Esophagus squamous epithelium (tissue), 5 donors: ENCODE results near the gene MARCHF10. TPM values are rescaled to one million over a fixed set of nuclear protein-coding genes. Genes with fewer than 3 reads are reported as not detected.

Experiments used
- DNase-seq: peaks from one replicate; lab custom pipeline; 2025; lab: John Stamatoyannopoulos, UW
- H3K27ac ChIP-seq, 4 donors: fragments of 200-600 bp; sonication (generic); one replicate each; pipeline ENCODE4 v1.5.1; 2016 to 2019; ENCODE audit warnings: mild to moderate bottlenecking in 1 of 4
- H3K27me3 ChIP-seq, 4 donors: fragments of 200-600 bp; sonication (generic); 1 replicate in 3 of 4; 2 replicates in 1 of 4; pipeline versions ENCODE4 v1.5.1 to v1.6.0; 2017 to 2021; ENCODE audit warnings: antibody characterized with exemption in 1 of 4
- H3K36me3 ChIP-seq, 3 donors: fragments of 200-600 bp; sonication (generic); one replicate each; pipeline ENCODE4 v1.5.1; 2016 to 2019
- H3K4me1 ChIP-seq, 3 donors: fragments of 200-600 bp; sonication (generic); one replicate each; pipeline ENCODE4 v1.5.1; 2017 to 2019
- H3K4me3 ChIP-seq, 4 donors: fragments of 200-600 bp; sonication (generic); 1 replicate in 3 of 4; 2 replicates in 1 of 4; pipeline ENCODE4 v1.5.1; 2016 to 2019; ENCODE audit warnings: mild to moderate bottlenecking in 2 of 4, moderate library complexity in 1 of 4
- H3K9me3 ChIP-seq, 3 donors: fragments of 200-600 bp; sonication (generic); one replicate each; pipeline ENCODE4 v1.5.1; 2016 to 2019
- CTCF ChIP-seq, 6 experiments: fragments of 450-650 bp in 4 of 6; fragments of 200-600 bp in 2 of 6; sonication (generic) in 2 of 6; IDR thresholded peaks; one replicate each; pipeline ENCODE4 v1.5.1; 2016 to 2019; ENCODE audit warnings: antibody characterized with exemption in 6 of 6, mild to moderate bottlenecking in 4 of 6, moderate library complexity in 4 of 6
- POLR2A ChIP-seq, 4 donors: fragments of 450-650 bp; IDR thresholded peaks; one replicate each; pipeline ENCODE4 v1.6.1; 2017; ENCODE audit warnings: antibody characterized with exemption in 4 of 4, mild to moderate bottlenecking in 4 of 4, moderate library complexity in 3 of 4
- WGBS, 2 donors: methylation state at CpG; one replicate each; pipeline ENCODE4 v1.1.5; 2018; 5-methylcytosine and 5-hydroxymethylcytosine counted together
- intact Hi-C: fragments of 100-400 bp; cut with DNase I; formaldehyde crosslinking; loops from one replicate; pipeline ENCODE4 v1.15.0; 2022
- total RNA-seq, 4 donors: library from RNA; depleted of rRNA; stranded (reverse); fragments of >200 nt; gene quantifications; one replicate each; pipeline ENCODE4 v1.1.0, GENCODE V29; 2016
- donor health status: DM: yes; HTN: yes; CAD: no.

Gene MARCHF10
- total RNA-seq, 4 donors from 2014 or later, result not detected

- no peak overlapping the region for H3K27ac ChIP-seq
- intact Hi-C loops, result no loop called here
- H3K27me3 ChIP-seq, result peaks cover 0 to 14% (median 0%) of the 10 kb centered on the region in 4 donors
- H3K4me1 ChIP-seq, result peaks cover 0 to 22% (median 9%) of the 10 kb centered on the region in 3 donors
- no peaks in the 10 kb centered on the region for H3K9me3 ChIP-seq
- H3K4me3 ChIP-seq, result no peak overlapping the region
- 62 to 69% methylated on average over 5 of the region's 5 CpGs for WGBS, 2 donors
- no peaks in the 10 kb centered on the region for H3K36me3 ChIP-seq
- no peak for DNase-seq
- TF ChIP-seq CTCF (IDR thresholded peaks at IDR 0.05), result no peak
- no peak for TF ChIP-seq POLR2A (IDR thresholded peaks at IDR 0.05)
Measured at GRCh38 chr17:62725791-62726249, 82.3 kb downstream of the MARCHF10 start.

- H3K4me1 ChIP-seq, result peaks cover 0 to 22% (median 9%) of the 10 kb centered on the region in 3 donors
- WGBS, 2 donors, result 23 to 33% methylated on average over 14 to 15 of the region's 16 CpGs
- intact Hi-C loops, result no loop called here
- no peaks in the 10 kb centered on the region for H3K36me3 ChIP-seq
- peak overlapping the region in 3 of 4 donors; percentile 10 to 34 (median 24) for H3K4me3 ChIP-seq
- TF ChIP-seq POLR2A (IDR thresholded peaks at IDR 0.05) (no peak), CTCF (IDR thresholded peaks at IDR 0.05) (no peak)
- no peaks in the 10 kb centered on the region for H3K9me3 ChIP-seq
- no peak for DNase-seq
- peak overlapping the region in 2 of 4 donors; percentile 54 to 61 for H3K27ac ChIP-seq
- peaks cover 0 to 10% (median 0%) of the 10 kb centered on the region in 4 donors for H3K27me3 ChIP-seq
Measured at GRCh38 chr17:62724398-62725146, 83.5 kb downstream of the MARCHF10 start.

GRCh38 chr17:62723842-62724241, 84.3 kb downstream of the MARCHF10 start:
- Histone ChIP-seq H3K27me3 (peaks cover 0 to 9% (median 0%) of the 10 kb centered on the region in 4 donors), H3K4me1 (peaks cover 0 to 22% (median 9%) of the 10 kb centered on the region in 3 donors), H3K9me3 (no peaks in the 10 kb centered on the region), H3K27ac (no peak overlapping the region), H3K36me3 (no peaks in the 10 kb centered on the region), H3K4me3 (no peak overlapping the region)
- 76 to 85% methylated on average over 7 of the region's 7 CpGs for WGBS, 2 donors
- intact Hi-C loops, result no loop called here
- no peak for DNase-seq
- TF ChIP-seq POLR2A (IDR thresholded peaks at IDR 0.05), result no peak
- TF ChIP-seq CTCF (IDR thresholded peaks at IDR 0.05), result no peak

GRCh38 chr17:62722625-62723024, 85.5 kb downstream of the MARCHF10 start:
- Histone ChIP-seq H3K27me3 (peaks cover 0 to 4% (median 0%) of the 10 kb centered on the region in 4 donors), H3K4me1 (peaks cover 0 to 22% (median 9%) of the 10 kb centered on the region in 3 donors), H3K36me3 (no peaks in the 10 kb centered on the region), H3K27ac (no peak overlapping the region), H3K9me3 (no peaks in the 10 kb centered on the region), H3K4me3 (no peak overlapping the region)
- intact Hi-C loops, result no loop called here
- WGBS, 2 donors, result 21 to 26% methylated on average over 1 of the region's 1 CpG
- no peak for DNase-seq
- TF ChIP-seq CTCF (IDR thresholded peaks at IDR 0.05), result no peak
- TF ChIP-seq POLR2A (IDR thresholded peaks at IDR 0.05), result no peak

GRCh38 chr17:62720126-62720850, 87.8 kb downstream of the MARCHF10 start:
- H3K36me3 ChIP-seq, result no peaks in the 10 kb centered on the region
- H3K4me1 ChIP-seq, result peaks cover 0 to 13% (median 7%) of the 10 kb centered on the region in 3 donors
- H3K27ac ChIP-seq, result no peak overlapping the region
- H3K9me3 ChIP-seq, result no peaks in the 10 kb centered on the region
- TF ChIP-seq CTCF (IDR thresholded peaks at IDR 0.05) (peak in 4 of 6 experiments; percentile 25 to 48 (median 29)), POLR2A (IDR thresholded peaks at IDR 0.05) (no peak)
- intact Hi-C loops, result no loop called here
- DNase-seq, result no peak
- WGBS, 2 donors, result 88 to 94% methylated on average over 3 of the region's 3 CpGs
- H3K27me3 ChIP-seq, result peaks cover 0 to 4% (median 0%) of the 10 kb centered on the region in 4 donors
- H3K4me3 ChIP-seq, result no peak overlapping the region
